SU-DHL-6 (cell line): Measurements from ENCODE around the gene SPTA1.

ENCODE experiments used
- H2AFZ ChIP-seq: fragments of 200-600 bp; sonication (generic); 2 replicates; pipeline ENCODE4 v1.6.1; 2014; ENCODE audit warnings: low read depth, mild to moderate bottlenecking, moderate library complexity, mixed read lengths, antibody characterized with exemption, low read length; ENCODE audit not compliant: severe bottlenecking
- H3F3A ChIP-seq: fragments of 200-600 bp; shearing (Covaris generic); 2 replicates; pipeline ENCODE4 v1.6.0; 2016; ENCODE audit warnings: antibody characterized with exemption, mild to moderate bottlenecking; ENCODE audit not compliant: insufficient read depth
- H3K27ac ChIP-seq: fragments of 200-600 bp; sonication (generic); 2 replicates; pipeline ENCODE4 v1.5.1; 2016; ENCODE audit warnings: low read depth, mild to moderate bottlenecking, low read length, moderate library complexity, mixed read lengths
- H3K27me3 ChIP-seq: fragments of 200-600 bp; sonication (generic), shearing (Covaris generic); 2 replicates; pipeline ENCODE4 v1.6.0; 2014; ENCODE audit warnings: mild to moderate bottlenecking, low read length
- H3K36me3 ChIP-seq: fragments of 200-600 bp; sonication (generic); 2 replicates; pipeline ENCODE4 v1.6.1; 2014; ENCODE audit warnings: mild to moderate bottlenecking, low read length, mixed read lengths
- H3K4me2 ChIP-seq: fragments of 300-600, 200-600 bp; shearing (Covaris generic), sonication (generic); 2 replicates; pipeline ENCODE4 v1.6.0; 2014; ENCODE audit warnings: low read length, low read depth, mild to moderate bottlenecking; ENCODE audit not compliant: poor library complexity, severe bottlenecking
- H3K4me3 ChIP-seq: fragments of 200-600 bp; sonication (generic); 2 replicates; pipeline ENCODE4 v1.5.1; 2014; ENCODE audit warnings: antibody characterized with exemption, low read length, mild to moderate bottlenecking, mixed read lengths; ENCODE audit not compliant: insufficient read depth, poor library complexity, severe bottlenecking
- H3K79me2 ChIP-seq: fragments of 200-600 bp; sonication (generic); 2 replicates; pipeline ENCODE4 v1.6.1; 2014; ENCODE audit warnings: mild to moderate bottlenecking, low read length, moderate library complexity; ENCODE audit not compliant: insufficient read depth
- H3K9ac ChIP-seq: fragments of 200-600 bp; sonication (generic); 2 replicates; pipeline ENCODE4 v1.7.0; 2014; ENCODE audit warnings: mild to moderate bottlenecking, low read length
- H3K9me2 ChIP-seq: fragments of 200-600 bp; sonication (generic); replicated peaks from 2 replicates; pipeline ENCODE4 v1.6.1; 2014; ENCODE audit warnings: low read length; ENCODE audit not compliant: insufficient read depth
- H3K9me3 ChIP-seq: fragments of 200-600 bp; sonication (generic); 2 replicates; pipeline ENCODE4 v1.6.1; 2014; ENCODE audit warnings: low read length, mixed read lengths; ENCODE audit not compliant: insufficient read depth
- H4K20me1 ChIP-seq: fragments of 200-600 bp; sonication (generic); 2 replicates; pipeline ENCODE4 v1.6.1; 2014; ENCODE audit warnings: low read depth, mild to moderate bottlenecking, antibody characterized with exemption, low read length, moderate library complexity, mixed read lengths
- CTCF ChIP-seq: fragments of 200-600 bp; sonication (generic); IDR thresholded peaks from one replicate; pipeline ENCODE4 v1.5.1; 2017; ENCODE audit warnings: antibody characterized with exemption, mild to moderate bottlenecking, low read length, moderate library complexity; ENCODE audit not compliant: insufficient read depth, poor library complexity, severe bottlenecking
- EZH2phosphoT487 ChIP-seq: fragments of 200-600 bp; sonication (generic), shearing (Covaris generic); conservative IDR thresholded peaks from 2 replicates; pipeline ENCODE4 v1.6.1; 2018; ENCODE audit warnings: mild to moderate bottlenecking, antibody characterized with exemption, low read length, moderate library complexity, mixed read lengths

The SPTA1 gene

GRCh38 chr1:158714754-158715153, 28.2 kb upstream of the SPTA1 start:
- H3F3A ChIP-seq, result no peaks in the 10 kb centered on the region
- H3K9me3 ChIP-seq, result no peaks in the 10 kb centered on the region
- H3K27me3 ChIP-seq, result no peaks in the 10 kb centered on the region
- H3K4me3 ChIP-seq, result no peak overlapping the region
- no peaks in the 10 kb centered on the region for H3K9me2 ChIP-seq
- H3K4me2 ChIP-seq, result no peak overlapping the region
- no peak overlapping the region for H3K9ac ChIP-seq
- H3K79me2 ChIP-seq, result no peaks in the 10 kb centered on the region
- no peak overlapping the region for H3K27ac ChIP-seq
- no peaks in the 10 kb centered on the region for H4K20me1 ChIP-seq
- no peak for TF ChIP-seq EZH2phosphoT487
- TF ChIP-seq CTCF, result no peak
- H3K36me3 ChIP-seq, result no peaks in the 10 kb centered on the region
- H2AFZ ChIP-seq, result no peak overlapping the region

- no peak overlapping the region for H2AFZ ChIP-seq
- TF ChIP-seq EZH2phosphoT487 (no peak), CTCF (no peak)
- no peaks in the 10 kb centered on the region for H3K9me3 ChIP-seq
- no peaks in the 10 kb centered on the region for H3K9me2 ChIP-seq
- no peak overlapping the region for H3K4me3 ChIP-seq
- H3K9ac ChIP-seq, result no peak overlapping the region
- H3K79me2 ChIP-seq, result no peaks in the 10 kb centered on the region
- H3F3A ChIP-seq, result no peaks in the 10 kb centered on the region
- H3K36me3 ChIP-seq, result no peaks in the 10 kb centered on the region
- H4K20me1 ChIP-seq, result no peaks in the 10 kb centered on the region
- H3K4me2 ChIP-seq, result no peak overlapping the region
- H3K27ac ChIP-seq, result no peak overlapping the region
- no peaks in the 10 kb centered on the region for H3K27me3 ChIP-seq
These were observed 24.6 kb upstream of the SPTA1 start for GRCh38 chr1:158711098-158711497.

- H3F3A ChIP-seq, result no peaks in the 10 kb centered on the region
- H3K27me3 ChIP-seq, result no peaks in the 10 kb centered on the region
- H3K4me3 ChIP-seq, result no peak overlapping the region
- TF ChIP-seq CTCF (no peak), EZH2phosphoT487 (no peak)
- no peaks in the 10 kb centered on the region for H3K36me3 ChIP-seq
- H3K27ac ChIP-seq, result no peak overlapping the region
- H3K79me2 ChIP-seq, result no peaks in the 10 kb centered on the region
- no peak overlapping the region for H2AFZ ChIP-seq
- H3K9me3 ChIP-seq, result no peaks in the 10 kb centered on the region
- no peak overlapping the region for H3K4me2 ChIP-seq
- H4K20me1 ChIP-seq, result no peaks in the 10 kb centered on the region
- H3K9me2 ChIP-seq, result no peaks in the 10 kb centered on the region
- H3K9ac ChIP-seq, result no peak overlapping the region
These were observed 19.6 kb upstream of the SPTA1 start for GRCh38 chr1:158706096-158706495.

- Histone ChIP-seq H2AFZ (no peak within 1 kb of the TSS), H3K79me2 (no peaks in the 10 kb centered on the region), H3F3A (no peaks in the 10 kb centered on the region), H3K9ac (no peak within 1 kb of the TSS), H3K27me3 (no peaks in the 10 kb centered on the region), H3K4me3 (no peak within 1 kb of the TSS), H3K9me2 (no peaks in the 10 kb centered on the region), H3K9me3 (no peaks in the 10 kb centered on the region), H4K20me1 (no peaks in the 10 kb centered on the region), H3K36me3 (no peaks in the 10 kb centered on the region), H3K4me2 (no peak within 1 kb of the TSS), H3K27ac (no peak within 1 kb of the TSS)
- TF ChIP-seq CTCF, result no peak
- TF ChIP-seq EZH2phosphoT487, result no peak
These were observed 14.0 kb upstream of the SPTA1 start, which contains the start of gene OR6K2 for GRCh38 chr1:158700552-158700951. Gene OR6K2 (minus strand): TSS chr1:158700652. CDS start chr1:158700652, 0 bp downstream.
